NCI-H1417 treated with DMSO at 0.1 percent for 48 hours (cell line): ENCODE measurements around the gene MAN1C1.

Experiments used
- DNase-seq: peaks from one replicate; lab custom pipeline; 2025; lab: John Stamatoyannopoulos, UW

MAN1C1 gene

GRCh38 chr1:25614501-25615171 is 2.0 kb upstream of the MAN1C1 start:
- no peak for DNase-seq

- DNase-seq, result no peak
These were observed 1.4 kb upstream of the MAN1C1 start for GRCh38 chr1:25615172-25615541.

GRCh38 chr1:25615563-25616094 is 962 bp upstream of the MAN1C1 start:
- DNase-seq, result no peak

GRCh38 chr1:25616987-25617624 is 515 bp downstream of the MAN1C1 start:
- no peak for DNase-seq

- no peak for DNase-seq
These were observed 1.2 kb downstream of the MAN1C1 start for GRCh38 chr1:25617625-25618432.

- no peak for DNase-seq
These were observed 1.8 kb downstream of the MAN1C1 start for GRCh38 chr1:25618433-25618808.

- no peak for DNase-seq
These were observed 2.7 kb downstream of the MAN1C1 start for GRCh38 chr1:25619101-25619890.

GRCh38 chr1:25620211-25620610 is 3.6 kb downstream of the MAN1C1 start:
- no peak for DNase-seq

- no peak for DNase-seq
These were observed 4.2 kb downstream of the MAN1C1 start for GRCh38 chr1:25620701-25621350.

- no peak for DNase-seq
These were observed 5.3 kb downstream of the MAN1C1 start for GRCh38 chr1:25621876-25622275.

- no peak for DNase-seq
These were observed 5.9 kb downstream of the MAN1C1 start for GRCh38 chr1:25622531-25622930.

GRCh38 chr1:25623007-25623406 is 6.4 kb downstream of the MAN1C1 start:
- no peak for DNase-seq

- no peak for DNase-seq
These were observed 7.1 kb downstream of the MAN1C1 start for GRCh38 chr1:25623731-25624130.

- no peak for DNase-seq
These were observed 7.6 kb downstream of the MAN1C1 start for GRCh38 chr1:25624156-25624555.

GRCh38 chr1:25624604-25625003 is 8.0 kb downstream of the MAN1C1 start:
- no peak for DNase-seq

- no peak for DNase-seq
These were observed 9.4 kb downstream of the MAN1C1 start for GRCh38 chr1:25626018-25626417.

- DNase-seq, result no peak
These were observed 12.3 kb downstream of the MAN1C1 start for GRCh38 chr1:25628741-25629421.

GRCh38 chr1:25629836-25630235 is 13.2 kb downstream of the MAN1C1 start:
- DNase-seq, result no peak

- DNase-seq, result no peak
These were observed 15.3 kb downstream of the MAN1C1 start for GRCh38 chr1:25631750-25632485.

- DNase-seq, result no peak
These were observed 17.5 kb downstream of the MAN1C1 start for GRCh38 chr1:25634066-25634465.
